Hepatocyte (in vitro differentiated cells): Measurements from ENCODE around the gene C4orf17. TPM values are rescaled to one million over a fixed set of nuclear protein-coding genes. Genes with fewer than 3 reads are reported as not detected.

ENCODE experiments used
- DNase-seq: peaks from one replicate; pipeline ENCODE4 v3.0.0-alpha.2; 2016; ENCODE audit warnings: low spot score
- H2AFZ ChIP-seq: fragments of 200-600 bp; sonication (generic); 2 replicates; pipeline ENCODE4 v1.6.0; 2016; ENCODE audit warnings: antibody characterized with exemption, mild to moderate bottlenecking
- H3K27ac ChIP-seq: fragments of 200-600 bp; sonication (generic); 2 replicates; pipeline ENCODE4 v1.5.1; 2016; ENCODE audit warnings: mild to moderate bottlenecking
- H3K27me3 ChIP-seq: fragments of 200-600 bp; sonication (generic); 2 replicates; pipeline ENCODE4 v1.6.1; 2016
- H3K36me3 ChIP-seq: fragments of 200-600 bp; sonication (generic); replicated peaks from 2 replicates; pipeline ENCODE4 v1.5.1; 2016; ENCODE audit warnings: low read depth; ENCODE audit not compliant: insufficient read depth
- H3K4me1 ChIP-seq: fragments of 200-600 bp; sonication (generic); 2 replicates; pipeline ENCODE4 v1.5.1; 2016; ENCODE audit warnings: mild to moderate bottlenecking, moderate library complexity; ENCODE audit not compliant: insufficient read depth
- H3K4me2 ChIP-seq: fragments of 200-600 bp; sonication (generic); 2 replicates; pipeline ENCODE4 v1.6.0; 2016
- H3K4me3 ChIP-seq: fragments of 200-600 bp; sonication (generic); 2 replicates; pipeline ENCODE4 v1.5.1; 2016; ENCODE audit warnings: mild to moderate bottlenecking
- H3K79me2 ChIP-seq: fragments of 200-600 bp; sonication (generic); 2 replicates; pipeline ENCODE4 v1.6.0; 2017; ENCODE audit warnings: mild to moderate bottlenecking
- H3K9me2 ChIP-seq: fragments of 200-600 bp; sonication (generic); replicated peaks from 2 replicates; pipeline ENCODE4 v1.6.0; 2017; ENCODE audit warnings: mild to moderate bottlenecking; ENCODE audit not compliant: insufficient read depth
- H3K9me3 ChIP-seq: fragments of 200-600 bp; sonication (generic); 2 replicates; pipeline ENCODE4 v1.5.1; 2016; ENCODE audit warnings: low read depth, mild to moderate bottlenecking
- H4K20me1 ChIP-seq: fragments of 200-600 bp; sonication (generic); 2 replicates; pipeline ENCODE4 v1.6.0; 2016; ENCODE audit warnings: mild to moderate bottlenecking; ENCODE audit not compliant: insufficient read depth, poor library complexity, severe bottlenecking
- EZH2 ChIP-seq: fragments of 200-600 bp; sonication (generic); IDR thresholded peaks from 2 replicates; pipeline ENCODE4 v1.6.1; 2016; ENCODE audit warnings: antibody characterized with exemption, mild to moderate bottlenecking, borderline replicate concordance
- EZH2phosphoT487 ChIP-seq: fragments of 200-600 bp; sonication (generic); IDR thresholded peaks from one replicate; pipeline ENCODE4 v1.6.1; 2018; ENCODE audit warnings: antibody characterized with exemption, mild to moderate bottlenecking, low read depth, moderate library complexity; ENCODE audit not compliant: unreplicated experiment, severe bottlenecking
- WGBS: methylation state at CpG from one replicate; pipeline ENCODE4 v1.1.6; 2016; ENCODE audit warnings: low lambda C conversion rate; ENCODE audit errors: missing lambda C conversion rate; 5-methylcytosine and 5-hydroxymethylcytosine counted together
- polyA plus RNA-seq: library from polyadenylated mRNA; unstranded; fragments of >200 nt; fragmentation: Nextera tagmentation; extraction: Ambion mirVana; gene quantifications from 2 replicates; pipeline ENCODE4 v1.2.1, GENCODE V29; 2016
- total RNA-seq: library from RNA; depleted of rRNA; stranded (reverse); fragments of >200 nt; gene quantifications from 2 replicates; pipeline ENCODE4 v1.2.3, GENCODE V29; 2014
- TF ChIP-seq, protein P1 (sequence below): fragments of 200-600 bp; sonication (generic); IDR thresholded peaks from 2 replicates; pipeline ENCODE4 v1.5.1; 2016; ENCODE audit warnings: antibody characterized with exemption, mild to moderate bottlenecking; ENCODE audit not compliant: poor library complexity

The C4orf17 gene
- total and polyA plus RNA-seq, 2 experiments from 2014 or later = not detected

DNA sequence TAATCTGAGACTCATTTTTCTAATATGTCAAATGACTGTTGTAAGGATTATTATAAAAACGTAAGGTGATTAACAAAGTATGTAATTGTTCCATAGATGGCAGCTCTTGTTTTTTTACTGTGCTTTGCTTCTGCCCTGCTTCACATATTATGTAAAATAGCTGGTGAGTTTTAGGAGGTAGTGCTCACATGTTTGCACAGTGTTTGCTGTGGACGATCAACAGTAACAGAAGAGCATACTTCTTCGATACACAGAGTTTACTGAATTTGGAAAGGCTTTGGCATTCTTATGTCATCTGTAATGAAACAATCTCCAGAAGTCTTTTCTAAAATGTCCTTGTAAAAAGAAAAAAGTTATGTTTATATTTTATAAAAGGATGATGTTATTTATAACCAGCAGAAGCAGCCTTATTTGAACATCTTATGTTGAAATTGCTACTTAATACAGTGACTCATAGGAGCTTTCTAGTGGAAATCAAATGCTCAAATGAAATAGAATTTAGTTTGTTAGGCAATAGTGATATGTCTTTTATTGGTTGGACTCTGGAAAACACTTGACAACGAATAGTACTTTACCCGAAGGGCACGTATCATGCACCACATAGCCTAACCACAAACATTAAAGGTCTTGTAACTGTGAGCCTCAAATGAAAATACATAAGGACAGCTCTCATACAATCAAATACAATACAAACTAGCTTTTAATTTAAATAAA is 61.9 kb downstream of the C4orf17 start:
- TF ChIP-seq, protein P1, sequence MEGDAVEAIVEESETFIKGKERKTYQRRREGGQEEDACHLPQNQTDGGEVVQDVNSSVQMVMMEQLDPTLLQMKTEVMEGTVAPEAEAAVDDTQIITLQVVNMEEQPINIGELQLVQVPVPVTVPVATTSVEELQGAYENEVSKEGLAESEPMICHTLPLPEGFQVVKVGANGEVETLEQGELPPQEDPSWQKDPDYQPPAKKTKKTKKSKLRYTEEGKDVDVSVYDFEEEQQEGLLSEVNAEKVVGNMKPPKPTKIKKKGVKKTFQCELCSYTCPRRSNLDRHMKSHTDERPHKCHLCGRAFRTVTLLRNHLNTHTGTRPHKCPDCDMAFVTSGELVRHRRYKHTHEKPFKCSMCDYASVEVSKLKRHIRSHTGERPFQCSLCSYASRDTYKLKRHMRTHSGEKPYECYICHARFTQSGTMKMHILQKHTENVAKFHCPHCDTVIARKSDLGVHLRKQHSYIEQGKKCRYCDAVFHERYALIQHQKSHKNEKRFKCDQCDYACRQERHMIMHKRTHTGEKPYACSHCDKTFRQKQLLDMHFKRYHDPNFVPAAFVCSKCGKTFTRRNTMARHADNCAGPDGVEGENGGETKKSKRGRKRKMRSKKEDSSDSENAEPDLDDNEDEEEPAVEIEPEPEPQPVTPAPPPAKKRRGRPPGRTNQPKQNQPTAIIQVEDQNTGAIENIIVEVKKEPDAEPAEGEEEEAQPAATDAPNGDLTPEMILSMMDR = no peak
- no peak for TF ChIP-seq EZH2
- no peak for TF ChIP-seq EZH2phosphoT487
- H3K36me3 ChIP-seq = no peaks in the 10 kb centered on the region
- no peaks in the 10 kb centered on the region for H3K4me1 ChIP-seq
- peaks cover 8% of the 10 kb centered on the region for H3K79me2 ChIP-seq
- no peak overlapping the region for H2AFZ ChIP-seq
- H4K20me1 ChIP-seq = no peaks in the 10 kb centered on the region
- peak overlapping the region; percentile 9 for H3K4me2 ChIP-seq
- no peak for DNase-seq
- no peaks in the 10 kb centered on the region for H3K27me3 ChIP-seq
- 72% methylated on average over 6 of the region's 6 CpGs for WGBS
- peak overlapping the region; percentile 72 for H3K27ac ChIP-seq
- H3K4me3 ChIP-seq = no peak overlapping the region
- no peaks in the 10 kb centered on the region for H3K9me2 ChIP-seq
- H3K9me3 ChIP-seq = no peaks in the 10 kb centered on the region

DNA sequence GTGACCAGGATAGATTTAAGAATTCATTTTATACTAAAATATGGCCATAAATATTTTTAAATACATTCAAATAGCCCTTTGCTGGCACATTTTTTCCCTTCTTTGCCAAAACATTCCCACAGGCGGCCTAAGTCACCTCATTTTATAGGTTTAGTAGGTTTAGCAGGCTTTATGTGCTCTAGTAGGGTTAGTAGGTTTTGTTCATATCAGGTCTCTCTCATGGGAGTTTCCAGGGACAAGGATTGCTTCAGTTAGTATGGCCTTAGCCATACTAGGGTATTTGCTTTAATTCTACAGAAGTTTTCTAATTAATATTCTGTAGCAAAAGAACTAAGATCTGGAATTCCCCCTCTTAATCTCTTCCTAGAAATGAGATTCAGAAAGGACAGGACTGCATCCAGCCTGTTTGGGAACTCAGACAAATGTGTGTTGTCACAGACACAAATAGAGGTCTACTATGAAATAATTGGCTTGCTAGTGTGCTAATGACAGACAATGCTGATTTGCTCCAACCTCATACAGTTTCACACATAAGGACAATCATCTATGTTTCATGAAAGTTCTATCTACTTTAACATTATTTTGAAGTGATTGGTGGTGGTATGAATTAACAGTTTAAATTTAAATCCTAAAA is 63.0 kb downstream of the C4orf17 start:
- Histone ChIP-seq H3K27me3 (no peaks in the 10 kb centered on the region), H3K4me2 (no peak overlapping the region), H3K9me3 (no peaks in the 10 kb centered on the region), H3K4me1 (no peaks in the 10 kb centered on the region), H3K27ac (peak overlapping the region; percentile 72), H3K79me2 (peaks cover 10% of the 10 kb centered on the region), H3K9me2 (no peaks in the 10 kb centered on the region), H4K20me1 (no peaks in the 10 kb centered on the region), H2AFZ (no peak overlapping the region), H3K4me3 (no peak overlapping the region), H3K36me3 (no peaks in the 10 kb centered on the region)
- TF ChIP-seq EZH2 = no peak
- DNase-seq = no peak
- WGBS = 68% methylated on average over 1 of the region's 1 CpG

DNA sequence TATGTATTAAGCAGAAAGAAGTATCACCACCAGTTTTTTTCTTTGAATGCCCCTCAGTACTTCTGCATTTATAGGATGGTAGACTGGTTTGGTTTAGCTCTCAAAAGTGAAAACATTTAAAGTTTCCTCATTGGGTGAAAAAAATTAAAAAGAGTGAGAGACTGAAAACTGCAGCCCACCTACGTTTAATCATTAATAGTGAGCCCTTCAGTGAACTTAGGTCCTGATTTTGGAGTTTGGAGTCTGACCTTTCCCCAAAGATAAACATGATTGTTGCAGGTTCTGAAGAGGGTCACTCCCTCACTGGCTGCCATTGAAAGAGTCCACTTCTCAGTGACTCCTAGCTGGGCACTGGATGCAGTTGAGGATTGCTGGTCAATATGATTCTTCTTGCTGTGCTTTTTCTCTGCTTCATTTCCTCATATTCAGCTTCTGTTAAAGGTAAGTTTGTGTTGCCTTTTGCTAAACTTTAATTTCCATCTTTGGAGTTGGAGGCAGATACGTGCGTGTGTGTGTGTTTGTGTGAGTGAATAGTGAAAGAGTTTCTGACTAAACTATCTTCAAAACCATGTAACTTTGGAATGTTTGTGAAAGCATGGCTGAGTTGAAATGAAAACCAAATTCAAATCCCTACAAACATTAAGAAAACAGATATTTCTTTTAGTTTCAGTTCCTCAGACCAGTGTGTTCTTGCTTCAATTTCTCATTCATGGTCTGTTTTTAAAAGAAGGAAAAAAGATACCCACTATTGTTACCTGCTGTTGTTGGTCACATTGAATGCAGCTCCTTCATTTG is 63.9 kb downstream of the C4orf17 start, which contains the start of gene MTTP:
Gene MTTP, plus strand, starts transcription at position 295 of the 795 bp plus-strand sequence. Its CDS starts 86 bp downstream, at position 381.
- peak within 1 kb of the TSS; percentile 72 for H3K27ac ChIP-seq
- H3K4me1 ChIP-seq = peaks cover 6% of the 10 kb centered on the region
- H4K20me1 ChIP-seq = no peaks in the 10 kb centered on the region
- H3K4me2 ChIP-seq = peak within 1 kb of the TSS; percentile 64
- H3K9me3 ChIP-seq = no peaks in the 10 kb centered on the region
- no peaks in the 10 kb centered on the region for H3K27me3 ChIP-seq
- no peaks in the 10 kb centered on the region for H3K36me3 ChIP-seq
- peak; percentile 13 for DNase-seq
- H3K4me3 ChIP-seq = peak within 1 kb of the TSS; percentile 35
- WGBS = 60% methylated on average over 3 of the region's 3 CpGs
- peaks cover 13% of the 10 kb centered on the region for H3K79me2 ChIP-seq
- H2AFZ ChIP-seq = peak within 1 kb of the TSS; percentile 39
- TF ChIP-seq EZH2 (no peak), EZH2phosphoT487 (no peak)
- TF ChIP-seq, protein P1 = no peak
- H3K9me2 ChIP-seq = no peaks in the 10 kb centered on the region
